Kidney epithelial cell (primary cell): ENCODE data around the gene MMP14. TPM values are rescaled to one million over a fixed set of nuclear protein-coding genes. Genes with fewer than 3 reads are reported as not detected.

Source experiments
- DNase-seq: peaks from one replicate; pipeline ENCODE4 v3.0.0-alpha.2; 2010; ENCODE audit warnings: low read depth
- H3K27me3 ChIP-seq: 2 replicates; pipeline ENCODE4 v1.6.0; 2011; ENCODE audit warnings: low read length; ENCODE audit not compliant: control insufficient read depth, insufficient read depth
- H3K36me3 ChIP-seq: 2 replicates; pipeline ENCODE4 v1.5.1; 2011; ENCODE audit warnings: low read length; ENCODE audit not compliant: control insufficient read depth, insufficient read depth
- H3K4me3 ChIP-seq: 2 replicates; pipeline ENCODE4 v1.5.1; 2011; ENCODE audit warnings: low read depth, mild to moderate bottlenecking, control low read depth, low read length
- total RNA-seq: library from RNA; depleted of rRNA; stranded (reverse); fragments of >200 nt; gene quantifications from 2 replicates; pipeline ENCODE4 v1.2.3, GENCODE V29; 2015
- TF ChIP-seq, protein P1 (sequence below): IDR thresholded peaks from 2 replicates; pipeline ENCODE4 v1.5.1; 2011; ENCODE audit warnings: mild to moderate bottlenecking, moderate library complexity, low read length, control low read depth, inconsistent platforms; ENCODE audit not compliant: insufficient read depth, poor library complexity, severe bottlenecking

The MMP14 gene
- total RNA-seq, 1 donor from 2014 or later, result 669 TPM

DNA sequence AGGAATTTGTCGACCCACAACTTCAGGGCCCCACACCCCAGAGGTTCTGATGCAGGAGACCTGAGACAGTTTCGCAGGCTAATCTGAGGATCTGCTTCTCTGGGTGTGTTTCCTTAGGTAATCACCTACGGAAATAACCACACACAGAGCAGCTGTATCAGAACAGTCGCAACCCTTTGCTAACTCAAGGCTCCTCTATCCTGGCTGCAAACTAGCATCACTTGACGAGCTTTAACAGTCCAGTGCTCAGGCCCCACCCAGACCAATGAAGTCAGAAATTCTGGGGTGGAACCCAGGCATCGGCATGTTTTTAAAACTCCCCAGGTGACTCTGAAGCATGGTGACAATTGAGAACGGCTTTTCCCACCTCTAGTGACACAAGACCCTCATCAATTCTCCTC lies 41.8 kb upstream of the MMP14 start:
- TF ChIP-seq, protein P1, sequence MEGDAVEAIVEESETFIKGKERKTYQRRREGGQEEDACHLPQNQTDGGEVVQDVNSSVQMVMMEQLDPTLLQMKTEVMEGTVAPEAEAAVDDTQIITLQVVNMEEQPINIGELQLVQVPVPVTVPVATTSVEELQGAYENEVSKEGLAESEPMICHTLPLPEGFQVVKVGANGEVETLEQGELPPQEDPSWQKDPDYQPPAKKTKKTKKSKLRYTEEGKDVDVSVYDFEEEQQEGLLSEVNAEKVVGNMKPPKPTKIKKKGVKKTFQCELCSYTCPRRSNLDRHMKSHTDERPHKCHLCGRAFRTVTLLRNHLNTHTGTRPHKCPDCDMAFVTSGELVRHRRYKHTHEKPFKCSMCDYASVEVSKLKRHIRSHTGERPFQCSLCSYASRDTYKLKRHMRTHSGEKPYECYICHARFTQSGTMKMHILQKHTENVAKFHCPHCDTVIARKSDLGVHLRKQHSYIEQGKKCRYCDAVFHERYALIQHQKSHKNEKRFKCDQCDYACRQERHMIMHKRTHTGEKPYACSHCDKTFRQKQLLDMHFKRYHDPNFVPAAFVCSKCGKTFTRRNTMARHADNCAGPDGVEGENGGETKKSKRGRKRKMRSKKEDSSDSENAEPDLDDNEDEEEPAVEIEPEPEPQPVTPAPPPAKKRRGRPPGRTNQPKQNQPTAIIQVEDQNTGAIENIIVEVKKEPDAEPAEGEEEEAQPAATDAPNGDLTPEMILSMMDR, result no peak
- Histone ChIP-seq H3K36me3 (no peaks in the 10 kb centered on the region), H3K4me3 (no peak overlapping the region), H3K27me3 (no peaks in the 10 kb centered on the region)
- no peak for DNase-seq

DNA sequence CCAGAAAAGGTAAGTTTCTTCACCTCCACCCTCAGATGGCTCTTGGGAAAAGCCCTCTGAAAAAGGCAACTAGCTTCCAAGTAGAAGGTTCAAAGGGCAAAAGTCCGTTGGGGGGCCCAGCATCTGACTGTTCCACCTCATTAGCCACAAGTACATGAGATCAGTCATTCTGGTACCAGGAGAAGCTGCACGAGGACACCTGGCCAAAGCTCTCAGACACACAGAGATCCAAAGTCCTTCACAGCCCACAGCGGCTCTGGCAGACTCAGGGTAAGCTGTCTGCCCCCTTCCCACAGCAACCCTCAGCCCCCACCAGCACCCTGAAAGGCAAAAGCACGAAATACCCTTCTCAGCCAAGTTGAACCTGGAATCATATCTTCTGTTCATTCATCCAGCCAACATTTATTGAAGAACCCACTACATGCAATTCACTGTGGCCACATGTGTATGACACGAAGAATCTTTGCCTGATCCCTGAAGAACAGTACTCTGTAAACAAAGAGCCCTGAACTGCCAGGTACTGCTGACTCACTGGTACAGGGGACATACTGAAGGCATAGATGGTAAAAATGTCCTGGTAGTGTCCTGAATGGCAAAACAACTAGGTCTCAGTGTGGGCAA lies 40.2 kb upstream of the MMP14 start:
- Histone ChIP-seq H3K4me3 (no peak overlapping the region), H3K36me3 (no peaks in the 10 kb centered on the region), H3K27me3 (no peaks in the 10 kb centered on the region)
- no peak for DNase-seq
- TF ChIP-seq, protein P1, result no peak

DNA sequence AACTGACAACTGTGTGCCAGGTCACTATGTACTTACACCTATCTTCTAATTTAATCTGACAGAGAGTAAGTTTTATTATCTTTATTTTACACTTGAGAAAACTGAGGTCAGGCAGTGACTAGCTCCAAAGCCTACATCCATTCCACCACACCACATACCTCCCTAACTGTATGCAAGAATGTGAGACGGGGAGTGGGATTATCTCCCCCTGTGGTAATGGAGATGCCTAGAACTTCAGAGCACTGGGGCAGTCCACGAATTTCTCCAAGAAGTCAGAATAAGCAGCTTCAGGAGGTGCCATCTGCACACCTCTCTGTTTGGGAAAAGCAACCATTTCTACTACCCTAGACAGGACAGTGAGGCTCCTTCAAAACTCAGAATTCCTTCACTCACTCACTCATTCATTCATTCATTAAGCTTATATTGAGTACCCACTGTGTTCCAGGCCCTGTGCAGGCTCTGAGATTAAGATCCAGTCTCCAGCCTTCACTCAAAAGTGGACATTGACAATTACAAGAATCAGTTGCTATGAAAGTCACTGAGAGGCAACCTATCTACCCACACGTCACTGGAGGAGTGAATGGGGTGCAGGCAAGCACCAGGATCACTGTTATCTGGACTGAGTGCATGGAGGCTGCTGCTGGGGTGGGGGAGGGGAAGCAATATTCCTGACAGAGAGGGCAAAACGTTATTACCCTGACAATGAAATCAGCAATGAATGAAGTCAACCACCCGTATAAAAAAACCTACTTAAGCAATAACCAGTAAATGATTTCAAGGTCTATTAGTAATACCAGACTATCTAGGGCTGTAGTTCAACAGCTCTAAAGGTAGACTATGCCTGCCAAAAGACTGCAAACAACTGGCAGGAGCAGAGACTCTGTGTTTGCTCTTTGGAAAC lies 39.1 kb upstream of the MMP14 start:
- TF ChIP-seq, protein P1, result no peak
- H3K4me3 ChIP-seq, result no peak overlapping the region
- no peak for DNase-seq
- no peaks in the 10 kb centered on the region for H3K27me3 ChIP-seq
- no peaks in the 10 kb centered on the region for H3K36me3 ChIP-seq

DNA sequence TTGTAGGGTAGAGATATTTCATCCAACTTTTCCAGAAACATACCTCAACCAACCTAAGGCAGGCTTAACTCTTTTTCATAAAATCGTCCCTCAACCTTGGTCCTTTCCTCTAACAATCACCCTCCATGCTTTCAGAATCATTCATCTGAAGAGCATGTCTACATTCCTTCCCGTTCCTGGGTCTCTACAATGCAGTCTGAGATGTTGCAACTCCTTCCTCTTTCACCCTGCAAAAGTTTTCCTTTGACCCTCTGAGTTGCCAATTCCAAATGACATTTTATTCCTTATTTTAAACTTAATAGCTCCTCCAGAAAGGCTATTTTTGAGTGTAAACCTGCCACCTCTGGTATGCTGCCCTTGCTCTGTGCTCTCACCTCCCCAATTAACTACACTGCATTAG lies 37.9 kb upstream of the MMP14 start:
- DNase-seq, result no peak
- TF ChIP-seq, protein P1, result no peak

DNA sequence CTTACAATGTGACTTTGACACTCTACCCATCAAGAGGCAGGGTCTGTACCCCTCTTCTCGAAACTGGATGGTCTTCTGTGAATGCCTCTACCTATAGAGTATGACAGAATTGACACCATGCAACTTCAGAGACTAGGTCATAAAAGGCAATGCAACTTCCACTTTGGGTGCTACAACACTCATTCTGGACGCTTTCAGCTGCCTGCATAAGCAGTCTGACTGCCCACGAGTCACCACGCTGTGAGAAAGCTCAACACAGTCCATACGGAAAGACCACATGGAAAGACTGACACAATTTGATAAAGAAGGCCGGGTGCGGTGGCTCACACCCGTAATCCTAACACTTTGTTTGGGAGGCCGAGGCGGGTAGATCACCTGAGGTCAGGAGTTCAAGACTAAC lies 36.0 kb upstream of the MMP14 start:
- no peak for DNase-seq
- Histone ChIP-seq H3K27me3 (no peaks in the 10 kb centered on the region), H3K4me3 (no peak overlapping the region), H3K36me3 (no peaks in the 10 kb centered on the region)
- TF ChIP-seq, protein P1, result no peak

More for the DNA sequence above, 37.9 kb upstream of the MMP14 start:
- no peaks in the 10 kb centered on the region for H3K36me3 ChIP-seq
- H3K4me3 ChIP-seq, result no peak overlapping the region
- no peaks in the 10 kb centered on the region for H3K27me3 ChIP-seq
